ENCODE results near the gene INF2. TPM values are rescaled to one million over a fixed set of nuclear protein-coding genes. Genes with fewer than 3 reads are reported as not detected.

Gene INF2
- total and polyA plus RNA-seq, 5 donors from 2014 or later, result 4.2 to 74.3 (median 7.9) TPM

- Mint-ChIP-seq H3K27ac (no peak overlapping the region), H3K27me3 (no peaks in the 10 kb centered on the region), H3K4me3 (peak overlapping the region in 1 of 4 donors; percentile 46), H3K9me3 (no peaks in the 10 kb centered on the region), H3K36me3 (no peaks in the 10 kb centered on the region), H3K4me1 (peaks cover 0 to 25% (median 3%) of the 10 kb centered on the region in 4 donors)
- no peak overlapping the region for H3K4me3 ChIP-seq (ENCODE audit: low read depth, low read length)
- DNase-seq, result no peak
- H3K4me1 ChIP-seq (ENCODE audit: control insufficient read depth, insufficient read depth, low read length, poor library complexity, severe bottlenecking), result peaks cover 20% of the 10 kb centered on the region
- no peak overlapping the region for H3K27ac ChIP-seq (ENCODE audit: insufficient read depth, low read length, poor library complexity, severe bottlenecking)
- no peaks in the 10 kb centered on the region for H3K36me3 ChIP-seq (ENCODE audit: control insufficient read depth, insufficient read depth, low read length)
- H3K9me3 ChIP-seq (ENCODE audit: control insufficient read depth in 2 of 2, low read length in 2 of 2), result no peaks in the 10 kb centered on the region
- H3K27me3 ChIP-seq (ENCODE audit: control insufficient read depth, insufficient read depth, low read length), result no peaks in the 10 kb centered on the region
- no peak for ATAC-seq (ENCODE audit: low read depth in 2 of 2)
Measured at GRCh38 chr14:104678901-104679705, 10.3 kb upstream of the INF2 start.

- H3K4me3 Mint-ChIP-seq, result peak overlapping the region in 1 of 4 donors; percentile 83
- H3K27me3 Mint-ChIP-seq, result no peaks in the 10 kb centered on the region
- Histone ChIP-seq H3K9me3 (ENCODE audit: control insufficient read depth in 2 of 2, low read length in 2 of 2) (no peaks in the 10 kb centered on the region), H3K27me3 (ENCODE audit: control insufficient read depth, insufficient read depth, low read length) (no peaks in the 10 kb centered on the region), H3K36me3 (ENCODE audit: control insufficient read depth, insufficient read depth, low read length) (no peaks in the 10 kb centered on the region), H3K4me1 (ENCODE audit: control insufficient read depth, insufficient read depth, low read length, poor library complexity, severe bottlenecking) (peaks cover 27% of the 10 kb centered on the region), H3K27ac (ENCODE audit: insufficient read depth, low read length, poor library complexity, severe bottlenecking) (no peak overlapping the region), H3K4me3 (ENCODE audit: low read depth, low read length) (no peak overlapping the region)
- peaks cover 0 to 32% (median 9%) of the 10 kb centered on the region in 4 donors for H3K4me1 Mint-ChIP-seq
- no peak for ATAC-seq (ENCODE audit: low read depth in 2 of 2)
- H3K9me3 Mint-ChIP-seq, result no peaks in the 10 kb centered on the region
- H3K36me3 Mint-ChIP-seq, result no peaks in the 10 kb centered on the region
- no peak for DNase-seq
- H3K27ac Mint-ChIP-seq, result peak overlapping the region in 2 of 3 donors; percentile 11 to 38
Measured at GRCh38 chr14:104680056-104680805, 9.2 kb upstream of the INF2 start.

GRCh38 chr14:104680806-104681688 is 8.4 kb upstream of the INF2 start:
- H3K4me1 ChIP-seq (ENCODE audit: control insufficient read depth, insufficient read depth, low read length, poor library complexity, severe bottlenecking), result peaks cover 29% of the 10 kb centered on the region
- Mint-ChIP-seq H3K36me3 (no peaks in the 10 kb centered on the region), H3K4me1 (peaks cover 0 to 38% (median 10%) of the 10 kb centered on the region in 4 donors), H3K27me3 (no peaks in the 10 kb centered on the region), H3K4me3 (peak overlapping the region in 1 of 4 donors; percentile 49), H3K27ac (peak overlapping the region in 1 of 3 donors; percentile 38), H3K9me3 (no peaks in the 10 kb centered on the region)
- no peaks in the 10 kb centered on the region for H3K27me3 ChIP-seq (ENCODE audit: control insufficient read depth, insufficient read depth, low read length)
- DNase-seq (no peak), ATAC-seq (ENCODE audit: low read depth in 2 of 2) (no peak)
- H3K27ac ChIP-seq (ENCODE audit: insufficient read depth, low read length, poor library complexity, severe bottlenecking), result no peak overlapping the region
- H3K9me3 ChIP-seq (ENCODE audit: control insufficient read depth in 2 of 2, low read length in 2 of 2), result no peaks in the 10 kb centered on the region
- H3K36me3 ChIP-seq (ENCODE audit: control insufficient read depth, insufficient read depth, low read length), result no peaks in the 10 kb centered on the region
- no peak overlapping the region for H3K4me3 ChIP-seq (ENCODE audit: low read depth, low read length)

- H3K27ac Mint-ChIP-seq, result no peak overlapping the region
- DNase-seq, result no peak
- no peaks in the 10 kb centered on the region for H3K9me3 Mint-ChIP-seq
- Histone ChIP-seq H3K4me1 (ENCODE audit: control insufficient read depth, insufficient read depth, low read length, poor library complexity, severe bottlenecking) (peaks cover 33% of the 10 kb centered on the region), H3K9me3 (ENCODE audit: control insufficient read depth in 2 of 2, low read length in 2 of 2) (no peaks in the 10 kb centered on the region), H3K27me3 (ENCODE audit: control insufficient read depth, insufficient read depth, low read length) (no peaks in the 10 kb centered on the region), H3K36me3 (ENCODE audit: control insufficient read depth, insufficient read depth, low read length) (no peaks in the 10 kb centered on the region), H3K27ac (ENCODE audit: insufficient read depth, low read length, poor library complexity, severe bottlenecking) (no peak overlapping the region), H3K4me3 (ENCODE audit: low read depth, low read length) (no peak overlapping the region)
- H3K36me3 Mint-ChIP-seq, result no peaks in the 10 kb centered on the region
- no peak for ATAC-seq (ENCODE audit: low read depth in 2 of 2)
- H3K4me3 Mint-ChIP-seq, result no peak overlapping the region
- peaks cover 0 to 44% (median 10%) of the 10 kb centered on the region in 4 donors for H3K4me1 Mint-ChIP-seq
- H3K27me3 Mint-ChIP-seq, result no peaks in the 10 kb centered on the region
Measured at GRCh38 chr14:104681689-104682074, 7.7 kb upstream of the INF2 start.

GRCh38 chr14:104682107-104682593 is 7.3 kb upstream of the INF2 start:
- no peaks in the 10 kb centered on the region for H3K36me3 Mint-ChIP-seq
- no peaks in the 10 kb centered on the region for H3K9me3 ChIP-seq (ENCODE audit: control insufficient read depth in 2 of 2, low read length in 2 of 2)
- no peak overlapping the region for H3K4me3 Mint-ChIP-seq
- H3K27ac ChIP-seq (ENCODE audit: insufficient read depth, low read length, poor library complexity, severe bottlenecking), result no peak overlapping the region
- no peaks in the 10 kb centered on the region for H3K27me3 ChIP-seq (ENCODE audit: control insufficient read depth, insufficient read depth, low read length)
- no peaks in the 10 kb centered on the region for H3K27me3 Mint-ChIP-seq
- H3K4me3 ChIP-seq (ENCODE audit: low read depth, low read length), result no peak overlapping the region
- no peak overlapping the region for H3K27ac Mint-ChIP-seq
- H3K4me1 ChIP-seq (ENCODE audit: control insufficient read depth, insufficient read depth, low read length, poor library complexity, severe bottlenecking), result peaks cover 34% of the 10 kb centered on the region
- ATAC-seq (ENCODE audit: low read depth in 2 of 2) (no peak), DNase-seq (no peak)
- no peaks in the 10 kb centered on the region for H3K36me3 ChIP-seq (ENCODE audit: control insufficient read depth, insufficient read depth, low read length)
- H3K9me3 Mint-ChIP-seq, result no peaks in the 10 kb centered on the region
- peaks cover 0 to 44% (median 13%) of the 10 kb centered on the region in 4 donors for H3K4me1 Mint-ChIP-seq

- no peaks in the 10 kb centered on the region for H3K9me3 ChIP-seq (ENCODE audit: control insufficient read depth in 2 of 2, low read length in 2 of 2)
- Mint-ChIP-seq H3K4me3 (peak overlapping the region in 1 of 4 donors; percentile 84), H3K27ac (peak overlapping the region in 1 of 3 donors; percentile 0), H3K27me3 (no peaks in the 10 kb centered on the region), H3K4me1 (peaks cover 0 to 49% (median 17%) of the 10 kb centered on the region in 4 donors), H3K9me3 (no peaks in the 10 kb centered on the region), H3K36me3 (no peaks in the 10 kb centered on the region)
- peaks cover 35% of the 10 kb centered on the region for H3K4me1 ChIP-seq (ENCODE audit: control insufficient read depth, insufficient read depth, low read length, poor library complexity, severe bottlenecking)
- DNase-seq, result no peak
- ATAC-seq (ENCODE audit: low read depth in 2 of 2), result no peak
- H3K36me3 ChIP-seq (ENCODE audit: control insufficient read depth, insufficient read depth, low read length), result no peaks in the 10 kb centered on the region
- no peak overlapping the region for H3K27ac ChIP-seq (ENCODE audit: insufficient read depth, low read length, poor library complexity, severe bottlenecking)
- no peaks in the 10 kb centered on the region for H3K27me3 ChIP-seq (ENCODE audit: control insufficient read depth, insufficient read depth, low read length)
- H3K4me3 ChIP-seq (ENCODE audit: low read depth, low read length), result no peak overlapping the region
Measured at GRCh38 chr14:104683653-104684448, 5.6 kb upstream of the INF2 start.

- H3K36me3 ChIP-seq (ENCODE audit: control insufficient read depth, insufficient read depth, low read length), result no peaks in the 10 kb centered on the region
- no peak for DNase-seq
- no peaks in the 10 kb centered on the region for H3K9me3 ChIP-seq (ENCODE audit: control insufficient read depth in 2 of 2, low read length in 2 of 2)
- Mint-ChIP-seq H3K27me3 (no peaks in the 10 kb centered on the region), H3K27ac (no peak overlapping the region), H3K9me3 (no peaks in the 10 kb centered on the region), H3K36me3 (no peaks in the 10 kb centered on the region), H3K4me1 (peaks cover 0 to 49% (median 17%) of the 10 kb centered on the region in 4 donors), H3K4me3 (peak overlapping the region in 2 of 4 donors; percentile 69 to 84)
- H3K27ac ChIP-seq (ENCODE audit: insufficient read depth, low read length, poor library complexity, severe bottlenecking), result no peak overlapping the region
- no peak overlapping the region for H3K4me3 ChIP-seq (ENCODE audit: low read depth, low read length)
- ATAC-seq (ENCODE audit: low read depth in 2 of 2), result no peak
- peaks cover 39% of the 10 kb centered on the region for H3K4me1 ChIP-seq (ENCODE audit: control insufficient read depth, insufficient read depth, low read length, poor library complexity, severe bottlenecking)
- no peaks in the 10 kb centered on the region for H3K27me3 ChIP-seq (ENCODE audit: control insufficient read depth, insufficient read depth, low read length)
Measured at GRCh38 chr14:104684449-104684821, 5.0 kb upstream of the INF2 start.

Data from CD4-positive, CD25-positive, alpha-beta regulatory T cell (primary cell).